Hematopoietic multipotent progenitor cell treated with erythropoietin and hydrocortisone succinate and interleukin-3 and kit ligand, for 15 days (in vitro differentiated cells): ENCODE data around the gene DAG1.
A peak's percentile ranks its signal among the peaks of the same experiment; 100 is the strongest.

Source experiments
- DNase-seq: peaks from one replicate; pipeline ENCODE4 v3.0.0-alpha.2; 2015; ENCODE audit warnings: low spot score

The DAG1 gene

DNA sequence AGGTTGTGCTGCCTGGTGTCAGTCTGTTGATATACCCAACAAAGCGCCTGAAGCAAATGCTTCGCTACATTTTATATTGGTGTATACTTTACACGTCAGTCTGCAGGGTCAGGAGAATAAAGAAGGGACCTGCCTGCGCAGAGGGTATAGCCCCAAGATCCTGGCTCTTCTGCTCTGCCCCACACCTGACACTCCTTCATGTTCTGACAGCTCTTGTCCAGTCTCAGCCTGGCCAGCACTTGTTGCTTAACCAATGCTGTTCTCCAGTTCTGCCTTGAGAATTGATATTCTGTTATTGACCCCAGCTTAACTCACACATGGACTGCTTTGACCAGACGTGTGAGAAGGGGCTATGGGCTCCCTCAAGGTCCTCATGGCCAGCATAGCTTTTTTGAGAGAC, 48.4 kb downstream of the DAG1 start:
- DNase-seq: no peak

DNA sequence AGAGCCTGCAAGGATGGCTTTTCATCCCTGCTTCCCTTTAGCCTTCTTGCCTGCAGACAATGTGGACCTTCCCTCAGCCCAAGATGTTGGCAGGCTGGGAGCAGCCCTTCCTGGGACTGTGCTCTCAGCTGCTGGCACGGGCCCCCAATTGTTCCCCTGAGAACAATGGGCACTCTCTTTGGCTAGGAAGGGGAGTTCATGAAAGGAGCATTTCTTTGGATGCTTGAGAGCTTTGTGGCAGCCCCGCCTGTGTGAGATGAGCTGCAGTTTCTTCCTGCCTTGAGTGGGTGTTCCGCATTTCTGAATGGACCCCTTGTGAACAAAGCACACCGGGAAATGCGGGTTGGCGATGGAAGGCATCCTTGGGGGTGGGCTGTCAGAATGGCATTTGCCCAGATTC, 49.2 kb downstream of the DAG1 start:
- DNase-seq: no peak

DNA sequence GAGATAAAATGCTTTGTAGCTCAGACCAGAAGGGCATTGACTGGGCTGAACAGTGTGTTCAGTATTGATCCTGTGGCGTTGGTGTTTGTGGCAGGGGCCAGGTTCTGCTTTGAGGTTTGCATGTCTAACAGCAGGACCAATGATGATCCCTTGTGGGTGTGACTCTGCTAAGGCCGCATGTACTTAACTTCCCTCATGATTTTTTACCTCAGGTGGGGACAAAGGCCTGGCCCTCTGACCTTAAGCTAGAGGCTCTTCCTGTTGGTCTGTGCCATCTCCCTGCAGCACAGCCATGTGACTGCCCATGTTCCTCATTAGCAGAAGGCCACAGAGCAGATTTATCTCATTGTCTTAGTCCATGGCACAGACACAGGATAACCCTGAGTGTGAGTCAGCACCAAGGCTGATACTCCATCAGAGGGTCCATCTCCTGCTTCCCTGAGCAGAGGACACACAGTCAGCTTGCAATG, 49.9 kb downstream of the DAG1 start:
- DNase-seq: no peak

GRCh38 chr3:49523756-49524747, 54.0 kb downstream of the DAG1 start:
- DNase-seq: no peak

DNA sequence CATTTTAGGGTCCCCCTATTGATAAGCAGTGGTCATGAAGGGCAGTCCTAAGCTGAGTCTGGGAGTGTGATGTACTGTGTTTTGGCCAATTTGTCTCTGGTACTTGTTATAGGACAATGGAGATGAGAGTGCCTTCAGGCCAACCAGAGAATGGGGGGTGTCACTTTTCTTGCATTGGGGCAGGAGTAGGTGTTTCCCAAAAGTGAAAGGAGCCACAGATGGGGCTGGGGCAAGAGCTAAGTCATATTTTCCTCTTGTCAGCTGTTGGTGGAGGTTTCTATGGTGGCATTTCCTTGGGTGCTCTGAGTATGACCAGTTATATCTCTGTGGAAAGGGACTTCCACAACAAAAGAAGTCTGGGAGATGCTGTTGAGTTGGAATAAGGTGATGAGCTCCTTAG, 59.5 kb downstream of the DAG1 start:
- DNase-seq: no peak

GRCh38 chr3:49530231-49530630, 60.2 kb downstream of the DAG1 start:
- no peak for DNase-seq

DNA sequence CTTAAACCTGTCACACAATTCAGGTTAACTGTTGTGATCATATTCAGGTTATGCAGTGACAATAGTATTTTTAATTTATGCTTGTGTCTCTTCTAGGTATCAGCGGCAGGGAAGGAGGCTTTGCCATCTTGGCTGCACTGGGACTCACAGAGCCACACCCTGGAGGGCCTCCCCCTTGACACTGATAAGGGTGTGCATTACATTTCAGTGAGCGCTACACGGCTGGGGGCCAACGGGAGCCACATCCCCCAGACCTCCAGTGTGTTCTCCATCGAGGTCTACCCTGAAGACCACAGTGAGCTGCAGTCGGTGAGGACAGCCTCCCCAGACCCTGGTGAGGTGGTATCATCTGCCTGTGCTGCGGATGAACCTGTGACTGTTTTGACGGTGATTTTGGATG, 60.6 kb downstream of the DAG1 start:
- DNase-seq: peak; percentile 55

- DNase-seq: no peak
Observed at GRCh38 chr3:49531218-49531617, 61.2 kb downstream of the DAG1 start.

- DNase-seq: no peak
Observed at GRCh38 chr3:49531715-49532114, 61.6 kb downstream of the DAG1 start.

- DNase-seq: no peak
Observed at GRCh38 chr3:49533031-49533430, 63.0 kb downstream of the DAG1 start.

GRCh38 chr3:49533786-49534519, 63.9 kb downstream of the DAG1 start:
- DNase-seq: no peak

DNA sequence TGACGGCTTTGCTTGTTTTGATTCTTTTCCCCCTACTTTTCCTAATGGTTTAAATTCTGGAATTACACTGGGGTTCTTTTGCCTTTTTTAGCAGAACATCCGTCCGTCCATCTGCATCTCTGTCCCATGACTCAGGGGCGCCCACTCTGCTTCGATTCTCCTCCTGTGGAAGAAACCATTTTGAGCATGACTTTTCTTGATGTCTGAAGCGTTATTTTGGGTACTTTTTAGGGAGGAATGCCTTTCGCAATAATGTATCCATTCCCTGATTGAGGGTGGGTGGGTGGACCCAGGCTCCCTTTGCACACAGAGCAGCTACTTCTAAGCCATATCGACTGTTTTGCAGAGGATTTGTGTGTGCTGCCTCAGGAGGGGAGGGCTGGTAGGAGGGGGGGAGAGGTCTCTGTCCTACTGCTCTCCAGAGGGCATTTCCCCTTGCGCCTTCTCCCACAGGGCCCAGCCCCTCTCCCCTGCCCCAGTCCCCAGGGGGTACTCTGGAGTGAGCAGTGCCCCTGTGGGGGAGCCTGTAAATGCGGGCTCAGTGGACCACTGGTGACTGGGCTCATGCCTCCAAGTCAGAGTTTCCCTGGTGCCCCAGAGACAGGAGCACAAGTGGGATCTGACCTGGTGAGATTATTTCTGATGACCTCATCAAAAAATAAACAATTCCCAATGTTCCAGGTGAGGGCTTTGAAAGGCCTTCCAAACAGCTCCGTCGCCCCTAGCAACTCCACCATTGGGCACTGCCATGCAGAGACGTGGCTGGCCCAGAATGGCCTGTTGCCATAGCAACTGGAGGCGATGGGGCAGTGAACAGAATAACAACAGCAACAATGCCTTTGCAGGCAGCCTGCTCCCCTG, 64.7 kb downstream of the DAG1 start:
- DNase-seq: no peak

GRCh38 chr3:49535971-49536874, 66.2 kb downstream of the DAG1 start:
- DNase-seq: no peak

DNA sequence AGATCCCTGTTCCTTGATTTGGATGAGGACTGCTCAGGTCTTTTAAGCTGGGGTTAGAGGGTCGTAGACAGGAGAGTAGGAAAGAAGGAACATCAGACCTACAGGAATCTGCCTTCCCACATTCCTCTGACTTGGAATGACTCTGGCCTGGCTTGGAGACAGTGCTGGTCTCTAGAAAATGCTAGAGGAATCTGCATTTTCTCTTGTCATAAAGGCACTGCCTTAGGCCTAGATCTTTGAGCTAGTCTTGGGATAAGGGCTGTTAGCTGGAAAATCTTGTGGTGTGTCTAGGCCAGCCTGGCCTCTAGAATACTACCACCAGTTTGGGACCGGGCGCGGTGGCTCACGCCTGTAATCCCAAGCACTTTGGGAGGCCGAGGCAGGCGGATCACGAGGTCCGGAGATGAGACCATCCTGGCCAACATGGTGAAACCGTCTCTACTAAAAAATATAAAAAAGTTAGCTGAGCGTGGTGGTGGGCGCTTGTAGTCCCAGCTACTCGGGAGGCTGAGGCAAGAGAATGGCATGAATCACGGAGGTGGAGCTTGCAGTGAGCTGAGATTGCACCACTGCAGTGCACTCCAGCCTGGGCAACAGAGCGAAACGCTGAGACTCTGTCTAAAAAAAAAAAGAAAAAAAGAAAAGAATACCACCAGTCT, 66.9 kb downstream of the DAG1 start:
- no peak for DNase-seq

DNA sequence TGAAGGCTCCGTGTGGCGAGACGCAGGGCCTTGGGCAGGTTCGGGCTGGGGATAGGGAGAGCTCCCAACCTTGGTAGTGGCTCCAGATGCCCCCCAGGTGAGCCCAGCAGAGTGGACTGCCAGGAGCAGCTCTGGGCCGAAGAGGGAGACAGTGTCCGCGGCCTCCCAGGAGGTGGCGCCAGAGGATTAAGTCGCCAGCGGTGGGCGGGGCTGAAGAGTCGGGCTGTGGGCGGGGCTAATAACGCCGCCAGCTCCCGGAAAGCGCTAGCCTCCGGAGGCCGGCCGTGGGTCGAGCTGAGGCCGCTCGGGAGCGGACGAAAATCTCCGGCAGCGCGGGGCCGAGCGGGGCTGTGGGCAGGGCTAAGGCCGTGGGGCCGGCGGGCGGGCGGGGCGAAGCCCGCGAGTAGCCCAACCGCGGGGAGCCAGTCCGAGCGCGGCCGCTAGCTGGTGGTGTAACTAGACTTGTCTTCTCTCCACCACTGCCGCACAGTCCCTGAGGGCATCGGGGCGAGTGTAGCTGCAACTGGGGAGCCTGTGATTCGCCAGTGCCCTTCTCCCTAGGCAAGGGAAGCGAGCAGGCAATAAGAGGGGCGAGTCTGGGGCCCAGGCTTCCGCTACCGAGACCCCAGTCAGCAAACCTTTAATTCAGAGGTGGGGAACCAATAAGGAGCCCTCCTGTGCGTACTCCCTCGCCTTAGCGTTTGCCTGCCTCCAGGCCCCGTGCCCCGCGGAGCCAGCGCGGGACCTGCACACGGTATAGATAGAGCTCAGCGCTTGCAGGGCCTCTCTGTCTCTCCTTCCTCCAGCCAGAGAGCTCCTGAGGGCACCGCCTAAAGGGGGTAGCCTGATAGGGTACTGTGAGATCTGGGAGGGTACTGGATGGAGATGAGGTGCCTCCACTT, 69.8 kb downstream of the DAG1 start:
- DNase-seq: peak; percentile 95

DNA sequence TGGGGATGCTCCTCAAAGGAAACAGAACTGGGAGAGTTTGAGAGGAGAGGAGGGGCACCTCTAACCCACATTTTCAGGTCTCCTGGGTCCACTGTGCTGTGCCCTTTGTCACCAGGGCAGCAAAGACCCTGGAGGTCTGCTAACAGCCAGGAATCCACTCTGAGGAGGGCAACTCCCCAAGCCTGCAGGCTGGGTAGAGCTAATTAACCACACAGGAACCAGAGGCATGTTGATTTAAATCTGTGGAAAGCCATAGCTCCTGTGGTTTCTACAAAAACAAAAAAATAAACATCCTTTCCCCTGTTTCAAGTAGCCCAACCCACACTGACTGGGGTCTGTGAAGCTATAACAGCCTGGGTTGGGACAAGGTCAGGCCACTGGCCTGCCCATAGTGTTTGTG, 82.0 kb downstream of the DAG1 start:
- no peak for DNase-seq

DNA sequence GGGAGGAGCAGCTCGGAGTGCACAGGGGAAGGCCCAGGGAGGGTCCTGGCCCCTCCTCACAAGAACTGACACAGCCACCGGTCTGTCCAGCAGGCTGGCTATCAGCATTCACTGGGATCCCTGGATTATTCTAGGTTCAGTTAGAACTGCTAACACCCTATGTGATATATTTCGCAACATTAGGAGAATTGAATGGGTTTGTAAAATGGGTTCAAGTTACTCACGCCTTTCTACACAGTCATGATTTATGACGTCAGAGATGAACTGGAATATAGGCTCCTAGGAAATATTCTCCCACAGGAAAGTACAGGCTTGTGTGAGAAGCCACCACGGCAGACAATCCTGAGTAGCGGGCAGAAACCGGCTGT, 83.2 kb downstream of the DAG1 start:
- no peak for DNase-seq

DNA sequence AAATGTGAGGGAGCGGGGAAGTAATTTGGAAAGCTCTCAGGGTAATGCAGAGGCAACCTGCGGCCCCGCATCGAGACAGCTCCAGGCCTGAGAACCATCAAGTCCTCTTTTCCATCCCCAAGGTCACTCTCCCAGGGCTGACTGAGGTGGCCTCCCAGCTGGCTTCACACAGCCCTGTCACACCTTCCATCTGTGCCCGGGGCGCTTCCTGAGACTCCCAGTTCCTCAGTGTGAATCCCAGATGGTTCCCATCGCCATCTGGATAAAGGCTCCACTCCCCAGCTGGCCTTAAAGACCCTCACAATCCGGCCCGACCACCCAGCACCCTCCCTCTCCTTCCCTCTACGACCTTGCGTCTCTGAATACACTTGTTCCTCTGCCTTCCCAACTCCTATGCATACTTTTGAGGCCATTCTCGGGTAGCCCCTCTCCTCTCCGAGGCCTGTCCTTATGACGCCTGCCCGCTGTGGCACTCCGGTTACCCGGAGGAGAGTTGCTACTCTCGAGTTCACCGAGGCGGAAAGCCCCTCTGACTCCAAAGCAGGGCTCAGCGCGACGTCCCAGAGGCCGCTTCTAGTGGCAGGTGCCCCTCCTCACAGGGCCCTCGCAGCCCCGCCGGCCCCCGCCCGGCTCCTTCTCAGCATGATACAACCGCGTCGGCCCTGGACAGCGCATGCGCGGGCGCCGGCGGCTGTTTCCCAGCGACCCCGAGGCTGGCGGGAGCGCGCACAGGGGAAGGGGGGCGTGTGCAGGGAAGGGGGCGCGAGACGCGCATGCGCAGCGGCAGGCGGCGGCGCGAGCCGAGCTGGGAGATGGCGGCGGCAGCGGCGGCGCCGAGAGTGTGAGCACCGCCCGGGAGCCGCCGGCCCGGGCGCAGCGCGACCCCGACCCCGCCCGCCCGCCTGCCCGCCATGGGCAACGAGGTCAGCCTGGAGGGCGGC, 83.9 kb downstream of the DAG1 start, which contains the start of gene BSN:
BSN (plus strand) TSS at position 786 of the 941 bp plus-strand sequence; CDS start at position 912, 126 bp downstream.
- peak; percentile 76 for DNase-seq
